D721Med (cell line): ENCODE measurements around the gene SMAD3.

Experiments
- DNase-seq: peaks from one replicate; pipeline ENCODE4 v3.0.0; 2011; ENCODE audit warnings: low spot score; ENCODE audit not compliant: insufficient read length
- FAIRE-seq: peaks from 2 replicates; lab custom pipeline; 2011; peaks lifted over from hg19 to GRCh38; lab: Jason Lieb, UNC
- TF ChIP-seq, protein P1 (sequence below): IDR thresholded peaks from 2 replicates; pipeline ENCODE4 v1.5.1; 2012; ENCODE audit warnings: mild to moderate bottlenecking, control low read depth; ENCODE audit not compliant: insufficient read depth; ENCODE audit errors: missing control alignments

Gene SMAD3

DNA sequence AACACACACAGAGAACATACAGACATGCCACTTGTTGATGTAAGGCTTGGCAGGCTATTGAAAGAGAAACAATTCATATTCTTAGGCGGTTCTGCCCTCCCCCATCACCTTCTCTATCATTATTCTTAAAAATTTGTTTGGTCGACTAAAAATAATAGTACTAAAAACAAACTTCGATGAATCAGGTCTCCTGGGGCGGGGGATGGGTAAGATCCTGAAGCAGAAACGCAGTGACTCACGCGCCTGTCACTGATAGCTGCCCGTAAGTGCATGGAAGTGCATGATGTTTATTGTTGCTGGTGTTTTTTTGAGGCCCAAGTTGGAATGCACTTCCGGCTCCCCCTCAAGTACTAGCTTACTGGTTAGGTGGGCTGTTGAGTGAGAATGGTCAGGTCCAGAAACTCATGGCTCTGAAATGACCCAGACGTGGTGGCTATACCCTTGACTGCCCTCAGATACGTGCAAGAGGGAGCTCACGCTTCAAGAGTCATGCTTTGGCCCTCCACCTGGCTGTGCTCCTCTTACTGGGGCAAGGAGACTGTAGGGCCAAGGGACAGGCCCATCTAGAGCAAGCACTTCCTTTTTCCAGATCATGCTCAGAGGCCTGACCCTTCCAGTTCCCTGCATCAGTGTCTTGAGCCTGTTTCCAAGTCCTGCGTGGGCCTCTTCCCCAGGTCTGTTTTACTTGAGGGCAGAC, 10.9 kb downstream of the SMAD3 start:
- no peak for DNase-seq
- FAIRE-seq = no peak
- TF ChIP-seq, protein P1, sequence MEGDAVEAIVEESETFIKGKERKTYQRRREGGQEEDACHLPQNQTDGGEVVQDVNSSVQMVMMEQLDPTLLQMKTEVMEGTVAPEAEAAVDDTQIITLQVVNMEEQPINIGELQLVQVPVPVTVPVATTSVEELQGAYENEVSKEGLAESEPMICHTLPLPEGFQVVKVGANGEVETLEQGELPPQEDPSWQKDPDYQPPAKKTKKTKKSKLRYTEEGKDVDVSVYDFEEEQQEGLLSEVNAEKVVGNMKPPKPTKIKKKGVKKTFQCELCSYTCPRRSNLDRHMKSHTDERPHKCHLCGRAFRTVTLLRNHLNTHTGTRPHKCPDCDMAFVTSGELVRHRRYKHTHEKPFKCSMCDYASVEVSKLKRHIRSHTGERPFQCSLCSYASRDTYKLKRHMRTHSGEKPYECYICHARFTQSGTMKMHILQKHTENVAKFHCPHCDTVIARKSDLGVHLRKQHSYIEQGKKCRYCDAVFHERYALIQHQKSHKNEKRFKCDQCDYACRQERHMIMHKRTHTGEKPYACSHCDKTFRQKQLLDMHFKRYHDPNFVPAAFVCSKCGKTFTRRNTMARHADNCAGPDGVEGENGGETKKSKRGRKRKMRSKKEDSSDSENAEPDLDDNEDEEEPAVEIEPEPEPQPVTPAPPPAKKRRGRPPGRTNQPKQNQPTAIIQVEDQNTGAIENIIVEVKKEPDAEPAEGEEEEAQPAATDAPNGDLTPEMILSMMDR = no peak

GRCh38 chr15:67077641-67078215, 12.3 kb downstream of the SMAD3 start:
- FAIRE-seq (no peak), DNase-seq (no peak)
- TF ChIP-seq, protein P1 = no peak

- FAIRE-seq (no peak), DNase-seq (no peak)
- TF ChIP-seq, protein P1 = no peak
Measured at GRCh38 chr15:67079361-67079760, 14.0 kb downstream of the SMAD3 start.

DNA sequence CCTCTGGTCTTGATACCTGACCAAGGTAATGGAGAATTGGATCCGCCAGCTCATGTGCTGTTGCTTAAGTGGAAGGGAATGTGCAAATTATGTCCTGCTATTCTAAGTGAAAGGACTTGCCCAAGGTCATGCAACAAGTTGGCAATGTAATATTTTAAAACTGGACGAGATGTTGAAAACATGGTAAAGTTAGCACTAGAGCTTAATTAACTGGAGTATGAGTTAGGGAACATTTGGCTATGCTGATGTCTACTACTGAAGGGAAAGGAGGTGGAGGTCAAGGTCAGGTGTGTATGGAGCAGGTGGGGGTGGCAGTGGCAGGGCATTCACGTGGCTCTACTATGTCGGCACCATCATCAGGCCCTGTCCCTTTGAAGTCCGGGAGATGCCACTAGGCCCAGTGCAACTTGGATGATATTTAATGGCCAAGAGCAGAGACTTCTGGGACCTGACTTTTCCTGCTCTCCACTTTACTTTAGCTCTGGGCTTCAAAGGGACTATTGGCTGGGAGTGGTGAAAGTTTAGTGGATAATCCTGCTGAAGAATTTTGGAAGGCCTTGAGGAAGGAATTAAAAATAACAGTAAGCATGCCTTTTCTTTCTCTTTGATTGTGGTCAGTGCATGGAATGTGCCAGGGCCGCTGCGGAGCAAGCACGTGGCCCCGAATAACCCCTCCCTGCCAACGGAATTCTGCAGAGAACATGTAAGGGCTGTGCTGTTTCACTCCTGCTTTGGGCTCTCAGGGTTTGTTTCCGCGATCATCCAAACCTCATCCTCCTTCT, 14.9 kb downstream of the SMAD3 start:
- no peak for FAIRE-seq
- TF ChIP-seq, protein P1 = no peak
- DNase-seq = no peak

DNA sequence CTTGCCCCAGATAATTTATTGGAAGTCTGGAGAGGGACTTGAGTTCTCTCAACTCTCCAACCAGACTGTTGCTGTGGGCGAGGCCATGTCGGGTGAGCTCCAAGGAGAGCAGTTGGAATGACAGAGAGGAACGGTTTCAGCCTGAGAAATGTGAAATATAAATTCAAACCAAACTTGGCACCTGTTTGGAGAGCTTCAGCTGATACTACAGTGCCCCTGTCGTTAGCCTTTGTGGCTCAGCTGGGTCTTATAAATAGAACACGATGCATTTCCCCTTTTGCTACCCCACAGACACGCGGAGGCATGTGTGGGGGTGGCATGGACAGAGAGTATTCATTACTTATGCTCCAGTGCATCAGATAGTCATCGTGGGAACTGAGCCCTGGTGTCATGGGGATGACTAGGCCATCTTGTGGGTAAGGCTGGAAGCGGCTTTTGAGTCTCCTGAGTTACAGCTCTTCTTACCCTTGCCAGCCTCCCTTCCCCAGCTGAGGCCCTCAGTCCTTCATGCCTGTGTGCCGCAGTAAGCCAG, 15.6 kb downstream of the SMAD3 start:
- no peak for FAIRE-seq
- TF ChIP-seq, protein P1 = no peak
- no peak for DNase-seq

DNA sequence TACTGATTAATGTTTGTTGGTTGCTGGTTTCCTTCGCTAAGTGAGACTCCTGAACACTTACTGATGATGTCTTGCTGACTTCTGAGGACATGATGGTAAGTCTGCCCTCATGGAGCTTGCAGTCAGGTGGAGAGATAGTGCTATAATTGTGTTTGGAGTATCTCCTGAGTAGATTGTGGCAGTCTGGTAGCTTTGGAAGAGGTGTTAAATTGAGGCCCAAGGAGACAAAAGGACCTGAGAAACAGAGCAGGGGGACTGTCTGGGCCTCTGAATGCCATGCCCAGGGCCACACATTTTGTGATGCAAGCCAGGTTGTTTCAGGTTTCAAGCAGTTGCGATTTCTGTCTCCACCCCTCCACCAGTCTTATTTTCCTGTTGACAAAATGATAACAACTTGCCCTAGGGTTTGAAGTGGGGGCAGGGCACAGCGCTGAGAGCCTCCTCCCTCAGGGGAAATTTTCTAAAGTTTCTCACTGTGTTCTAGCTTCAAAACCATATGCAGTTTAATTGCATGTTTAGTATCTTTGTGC, 16.7 kb downstream of the SMAD3 start:
- FAIRE-seq (no peak), DNase-seq (no peak)
- TF ChIP-seq, protein P1 = no peak
